WI38 (cell line): ENCODE data around the gene PTPRB.

ENCODE experiments used
- H3K4me3 ChIP-seq: 2 replicates; pipeline ENCODE4 v1.5.1; 2011; ENCODE audit warnings: low read depth, mild to moderate bottlenecking, control low read depth, low read length
- TF ChIP-seq, protein P1 (sequence below): IDR thresholded peaks from 2 replicates; pipeline ENCODE4 v1.5.1; 2012; ENCODE audit warnings: low read depth, mild to moderate bottlenecking, control low read depth, low read length

PTPRB gene

GRCh38 chr12:70592664-70593063, 44.6 kb downstream of the PTPRB start:
- TF ChIP-seq, protein P1, sequence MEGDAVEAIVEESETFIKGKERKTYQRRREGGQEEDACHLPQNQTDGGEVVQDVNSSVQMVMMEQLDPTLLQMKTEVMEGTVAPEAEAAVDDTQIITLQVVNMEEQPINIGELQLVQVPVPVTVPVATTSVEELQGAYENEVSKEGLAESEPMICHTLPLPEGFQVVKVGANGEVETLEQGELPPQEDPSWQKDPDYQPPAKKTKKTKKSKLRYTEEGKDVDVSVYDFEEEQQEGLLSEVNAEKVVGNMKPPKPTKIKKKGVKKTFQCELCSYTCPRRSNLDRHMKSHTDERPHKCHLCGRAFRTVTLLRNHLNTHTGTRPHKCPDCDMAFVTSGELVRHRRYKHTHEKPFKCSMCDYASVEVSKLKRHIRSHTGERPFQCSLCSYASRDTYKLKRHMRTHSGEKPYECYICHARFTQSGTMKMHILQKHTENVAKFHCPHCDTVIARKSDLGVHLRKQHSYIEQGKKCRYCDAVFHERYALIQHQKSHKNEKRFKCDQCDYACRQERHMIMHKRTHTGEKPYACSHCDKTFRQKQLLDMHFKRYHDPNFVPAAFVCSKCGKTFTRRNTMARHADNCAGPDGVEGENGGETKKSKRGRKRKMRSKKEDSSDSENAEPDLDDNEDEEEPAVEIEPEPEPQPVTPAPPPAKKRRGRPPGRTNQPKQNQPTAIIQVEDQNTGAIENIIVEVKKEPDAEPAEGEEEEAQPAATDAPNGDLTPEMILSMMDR = no peak
- no peak overlapping the region for H3K4me3 ChIP-seq

- no peak overlapping the region for H3K4me3 ChIP-seq
Measured at GRCh38 chr12:70590549-70591226, 46.5 kb downstream of the PTPRB start.

GRCh38 chr12:70590051-70590450, 47.2 kb downstream of the PTPRB start:
- TF ChIP-seq, protein P1 = peak; percentile 65
- no peak overlapping the region for H3K4me3 ChIP-seq

More at GRCh38 chr12:70590549-70591226, 46.5 kb downstream of the PTPRB start:
- TF ChIP-seq, protein P1 = no peak

DNA sequence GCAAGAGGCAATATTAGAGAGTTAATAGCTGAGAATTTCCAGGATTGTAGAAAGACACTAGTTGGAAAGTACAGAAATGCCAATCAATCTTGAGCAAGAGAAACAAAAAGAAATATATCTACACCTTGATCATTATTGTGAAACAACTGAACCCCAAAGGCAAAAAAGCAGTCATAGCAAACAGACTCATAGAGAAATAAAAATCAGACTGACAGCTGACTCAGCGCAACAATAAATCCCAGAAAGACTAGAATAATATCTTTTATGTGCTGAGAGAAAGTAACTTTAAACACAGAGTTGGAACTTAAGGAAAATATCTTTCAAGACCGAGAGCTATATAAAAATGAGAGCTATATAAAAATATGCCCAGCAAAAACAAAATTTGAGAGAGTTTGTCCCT, 52.9 kb downstream of the PTPRB start:
- TF ChIP-seq, protein P1 = no peak
- no peak overlapping the region for H3K4me3 ChIP-seq

GRCh38 chr12:70583251-70583650, 54.0 kb downstream of the PTPRB start:
- TF ChIP-seq, protein P1 = no peak
- H3K4me3 ChIP-seq = no peak overlapping the region

DNA sequence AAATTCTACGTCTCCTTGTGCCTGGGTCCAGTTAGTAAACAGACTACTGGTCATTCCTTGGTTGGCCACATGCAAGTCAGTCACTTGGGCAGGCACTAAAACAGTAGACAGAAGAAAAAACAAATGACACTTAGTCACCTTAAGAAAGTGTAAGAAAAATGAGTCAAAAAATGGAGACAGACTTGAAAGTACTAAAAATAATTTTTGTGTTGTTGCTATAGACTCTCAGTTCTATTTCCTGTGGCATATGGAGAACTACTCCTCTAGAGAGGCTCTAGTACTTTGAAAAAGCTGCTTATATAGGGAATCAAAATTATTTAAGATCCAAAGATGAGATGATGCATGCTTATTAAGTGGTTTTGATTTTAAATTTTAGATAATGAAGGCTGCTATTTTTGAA, 56.0 kb downstream of the PTPRB start:
- TF ChIP-seq, protein P1 = no peak
- no peak overlapping the region for H3K4me3 ChIP-seq

DNA sequence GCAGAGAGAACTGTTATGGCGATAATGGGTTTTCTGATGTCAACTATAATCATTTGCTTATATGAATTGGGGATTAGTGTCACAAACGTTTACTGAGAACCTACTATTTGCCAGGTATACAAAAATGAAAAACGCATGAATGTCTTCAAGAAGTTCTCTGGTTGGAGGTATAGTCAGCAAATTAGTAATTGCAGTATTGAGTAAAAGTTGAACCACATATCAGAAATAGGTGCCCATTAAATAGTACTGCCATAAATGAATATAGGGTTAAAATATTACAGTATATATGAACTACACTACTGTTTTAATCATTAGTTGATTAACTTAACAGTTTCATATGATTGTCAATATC, 60.0 kb downstream of the PTPRB start:
- TF ChIP-seq, protein P1 = no peak
- no peak overlapping the region for H3K4me3 ChIP-seq
